GM23338 (cell line): Measurements from ENCODE around the gene MACF1.

ENCODE experiments used
- POLR2AphosphoS5 ChIP-seq: IDR thresholded peaks from 2 replicates; pipeline ENCODE4 v1.6.1; 2016; ENCODE audit warnings: antibody characterized with exemption, low read depth
- ZNF331 ChIP-seq: fragments of 250-450 bp; sonication (Bioruptor Pico); IDR thresholded peaks from 2 replicates; pipeline ENCODE4 v1.5.0; 2020; ENCODE audit warnings: low read depth, mild to moderate bottlenecking, moderate library complexity
- TF ChIP-seq, protein P1 (sequence below), 2 experiments: fragments of 200-600 bp in 1 of 2; sonication (generic) in 1 of 2; conservative IDR thresholded peaks; 2 replicates each; pipeline versions ENCODE4 v1.5.1 to v1.6.1; 2016 to 2017; ENCODE audit warnings: antibody characterized with exemption in 2 of 2, low read depth in 2 of 2, mild to moderate bottlenecking in 2 of 2, moderate library complexity in 1 of 2
- TF ChIP-seq, protein P2 (sequence below): IDR thresholded peaks from one replicate; pipeline ENCODE4 v1.6.1; 2018; ENCODE audit warnings: antibody characterized with exemption; ENCODE audit not compliant: unreplicated experiment
- TF ChIP-seq, protein P3 (sequence below): IDR thresholded peaks from 2 replicates; pipeline ENCODE4 v1.6.1; 2016; ENCODE audit warnings: antibody characterized with exemption
- TF ChIP-seq, protein P4 (sequence below): fragments of 250-450 bp; sonication (Bioruptor Pico); IDR thresholded peaks from 2 replicates; pipeline ENCODE4 v1.5.0; 2020; ENCODE audit warnings: mild to moderate bottlenecking, moderate library complexity

DNA sequence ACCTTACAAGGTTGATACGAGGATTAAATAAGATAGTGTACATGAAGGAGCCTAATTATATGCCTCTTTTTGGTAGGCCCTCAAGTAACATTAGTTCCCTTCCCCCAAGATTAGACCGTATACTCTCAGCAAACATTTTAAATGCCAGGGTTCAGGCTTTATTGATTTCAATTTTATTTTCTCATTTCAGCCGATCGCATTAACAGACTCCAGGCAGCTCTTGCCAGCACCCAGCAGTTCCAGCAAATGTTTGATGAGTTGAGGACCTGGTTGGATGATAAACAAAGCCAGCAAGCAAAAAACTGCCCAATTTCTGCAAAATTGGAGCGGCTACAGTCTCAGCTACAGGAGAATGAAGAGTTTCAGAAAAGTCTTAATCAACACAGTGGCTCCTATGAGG is 182.5 kb downstream of the MACF1 start:
- TF ChIP-seq, protein P1, sequence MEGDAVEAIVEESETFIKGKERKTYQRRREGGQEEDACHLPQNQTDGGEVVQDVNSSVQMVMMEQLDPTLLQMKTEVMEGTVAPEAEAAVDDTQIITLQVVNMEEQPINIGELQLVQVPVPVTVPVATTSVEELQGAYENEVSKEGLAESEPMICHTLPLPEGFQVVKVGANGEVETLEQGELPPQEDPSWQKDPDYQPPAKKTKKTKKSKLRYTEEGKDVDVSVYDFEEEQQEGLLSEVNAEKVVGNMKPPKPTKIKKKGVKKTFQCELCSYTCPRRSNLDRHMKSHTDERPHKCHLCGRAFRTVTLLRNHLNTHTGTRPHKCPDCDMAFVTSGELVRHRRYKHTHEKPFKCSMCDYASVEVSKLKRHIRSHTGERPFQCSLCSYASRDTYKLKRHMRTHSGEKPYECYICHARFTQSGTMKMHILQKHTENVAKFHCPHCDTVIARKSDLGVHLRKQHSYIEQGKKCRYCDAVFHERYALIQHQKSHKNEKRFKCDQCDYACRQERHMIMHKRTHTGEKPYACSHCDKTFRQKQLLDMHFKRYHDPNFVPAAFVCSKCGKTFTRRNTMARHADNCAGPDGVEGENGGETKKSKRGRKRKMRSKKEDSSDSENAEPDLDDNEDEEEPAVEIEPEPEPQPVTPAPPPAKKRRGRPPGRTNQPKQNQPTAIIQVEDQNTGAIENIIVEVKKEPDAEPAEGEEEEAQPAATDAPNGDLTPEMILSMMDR (conservative IDR thresholded peaks at IDR 0.05; ENCODE audit: low read depth in 2 of 2), result no peak
- TF ChIP-seq, protein P2, sequence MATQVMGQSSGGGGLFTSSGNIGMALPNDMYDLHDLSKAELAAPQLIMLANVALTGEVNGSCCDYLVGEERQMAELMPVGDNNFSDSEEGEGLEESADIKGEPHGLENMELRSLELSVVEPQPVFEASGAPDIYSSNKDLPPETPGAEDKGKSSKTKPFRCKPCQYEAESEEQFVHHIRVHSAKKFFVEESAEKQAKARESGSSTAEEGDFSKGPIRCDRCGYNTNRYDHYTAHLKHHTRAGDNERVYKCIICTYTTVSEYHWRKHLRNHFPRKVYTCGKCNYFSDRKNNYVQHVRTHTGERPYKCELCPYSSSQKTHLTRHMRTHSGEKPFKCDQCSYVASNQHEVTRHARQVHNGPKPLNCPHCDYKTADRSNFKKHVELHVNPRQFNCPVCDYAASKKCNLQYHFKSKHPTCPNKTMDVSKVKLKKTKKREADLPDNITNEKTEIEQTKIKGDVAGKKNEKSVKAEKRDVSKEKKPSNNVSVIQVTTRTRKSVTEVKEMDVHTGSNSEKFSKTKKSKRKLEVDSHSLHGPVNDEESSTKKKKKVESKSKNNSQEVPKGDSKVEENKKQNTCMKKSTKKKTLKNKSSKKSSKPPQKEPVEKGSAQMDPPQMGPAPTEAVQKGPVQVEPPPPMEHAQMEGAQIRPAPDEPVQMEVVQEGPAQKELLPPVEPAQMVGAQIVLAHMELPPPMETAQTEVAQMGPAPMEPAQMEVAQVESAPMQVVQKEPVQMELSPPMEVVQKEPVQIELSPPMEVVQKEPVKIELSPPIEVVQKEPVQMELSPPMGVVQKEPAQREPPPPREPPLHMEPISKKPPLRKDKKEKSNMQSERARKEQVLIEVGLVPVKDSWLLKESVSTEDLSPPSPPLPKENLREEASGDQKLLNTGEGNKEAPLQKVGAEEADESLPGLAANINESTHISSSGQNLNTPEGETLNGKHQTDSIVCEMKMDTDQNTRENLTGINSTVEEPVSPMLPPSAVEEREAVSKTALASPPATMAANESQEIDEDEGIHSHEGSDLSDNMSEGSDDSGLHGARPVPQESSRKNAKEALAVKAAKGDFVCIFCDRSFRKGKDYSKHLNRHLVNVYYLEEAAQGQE, result no peak
- TF ChIP-seq, protein P3, sequence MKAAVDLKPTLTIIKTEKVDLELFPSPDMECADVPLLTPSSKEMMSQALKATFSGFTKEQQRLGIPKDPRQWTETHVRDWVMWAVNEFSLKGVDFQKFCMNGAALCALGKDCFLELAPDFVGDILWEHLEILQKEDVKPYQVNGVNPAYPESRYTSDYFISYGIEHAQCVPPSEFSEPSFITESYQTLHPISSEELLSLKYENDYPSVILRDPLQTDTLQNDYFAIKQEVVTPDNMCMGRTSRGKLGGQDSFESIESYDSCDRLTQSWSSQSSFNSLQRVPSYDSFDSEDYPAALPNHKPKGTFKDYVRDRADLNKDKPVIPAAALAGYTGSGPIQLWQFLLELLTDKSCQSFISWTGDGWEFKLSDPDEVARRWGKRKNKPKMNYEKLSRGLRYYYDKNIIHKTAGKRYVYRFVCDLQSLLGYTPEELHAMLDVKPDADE, result no peak
- TF ChIP-seq ZNF331 (CRISPR knock-in tag) (no peak), POLR2AphosphoS5 (no peak)
- TF ChIP-seq, protein P4, sequence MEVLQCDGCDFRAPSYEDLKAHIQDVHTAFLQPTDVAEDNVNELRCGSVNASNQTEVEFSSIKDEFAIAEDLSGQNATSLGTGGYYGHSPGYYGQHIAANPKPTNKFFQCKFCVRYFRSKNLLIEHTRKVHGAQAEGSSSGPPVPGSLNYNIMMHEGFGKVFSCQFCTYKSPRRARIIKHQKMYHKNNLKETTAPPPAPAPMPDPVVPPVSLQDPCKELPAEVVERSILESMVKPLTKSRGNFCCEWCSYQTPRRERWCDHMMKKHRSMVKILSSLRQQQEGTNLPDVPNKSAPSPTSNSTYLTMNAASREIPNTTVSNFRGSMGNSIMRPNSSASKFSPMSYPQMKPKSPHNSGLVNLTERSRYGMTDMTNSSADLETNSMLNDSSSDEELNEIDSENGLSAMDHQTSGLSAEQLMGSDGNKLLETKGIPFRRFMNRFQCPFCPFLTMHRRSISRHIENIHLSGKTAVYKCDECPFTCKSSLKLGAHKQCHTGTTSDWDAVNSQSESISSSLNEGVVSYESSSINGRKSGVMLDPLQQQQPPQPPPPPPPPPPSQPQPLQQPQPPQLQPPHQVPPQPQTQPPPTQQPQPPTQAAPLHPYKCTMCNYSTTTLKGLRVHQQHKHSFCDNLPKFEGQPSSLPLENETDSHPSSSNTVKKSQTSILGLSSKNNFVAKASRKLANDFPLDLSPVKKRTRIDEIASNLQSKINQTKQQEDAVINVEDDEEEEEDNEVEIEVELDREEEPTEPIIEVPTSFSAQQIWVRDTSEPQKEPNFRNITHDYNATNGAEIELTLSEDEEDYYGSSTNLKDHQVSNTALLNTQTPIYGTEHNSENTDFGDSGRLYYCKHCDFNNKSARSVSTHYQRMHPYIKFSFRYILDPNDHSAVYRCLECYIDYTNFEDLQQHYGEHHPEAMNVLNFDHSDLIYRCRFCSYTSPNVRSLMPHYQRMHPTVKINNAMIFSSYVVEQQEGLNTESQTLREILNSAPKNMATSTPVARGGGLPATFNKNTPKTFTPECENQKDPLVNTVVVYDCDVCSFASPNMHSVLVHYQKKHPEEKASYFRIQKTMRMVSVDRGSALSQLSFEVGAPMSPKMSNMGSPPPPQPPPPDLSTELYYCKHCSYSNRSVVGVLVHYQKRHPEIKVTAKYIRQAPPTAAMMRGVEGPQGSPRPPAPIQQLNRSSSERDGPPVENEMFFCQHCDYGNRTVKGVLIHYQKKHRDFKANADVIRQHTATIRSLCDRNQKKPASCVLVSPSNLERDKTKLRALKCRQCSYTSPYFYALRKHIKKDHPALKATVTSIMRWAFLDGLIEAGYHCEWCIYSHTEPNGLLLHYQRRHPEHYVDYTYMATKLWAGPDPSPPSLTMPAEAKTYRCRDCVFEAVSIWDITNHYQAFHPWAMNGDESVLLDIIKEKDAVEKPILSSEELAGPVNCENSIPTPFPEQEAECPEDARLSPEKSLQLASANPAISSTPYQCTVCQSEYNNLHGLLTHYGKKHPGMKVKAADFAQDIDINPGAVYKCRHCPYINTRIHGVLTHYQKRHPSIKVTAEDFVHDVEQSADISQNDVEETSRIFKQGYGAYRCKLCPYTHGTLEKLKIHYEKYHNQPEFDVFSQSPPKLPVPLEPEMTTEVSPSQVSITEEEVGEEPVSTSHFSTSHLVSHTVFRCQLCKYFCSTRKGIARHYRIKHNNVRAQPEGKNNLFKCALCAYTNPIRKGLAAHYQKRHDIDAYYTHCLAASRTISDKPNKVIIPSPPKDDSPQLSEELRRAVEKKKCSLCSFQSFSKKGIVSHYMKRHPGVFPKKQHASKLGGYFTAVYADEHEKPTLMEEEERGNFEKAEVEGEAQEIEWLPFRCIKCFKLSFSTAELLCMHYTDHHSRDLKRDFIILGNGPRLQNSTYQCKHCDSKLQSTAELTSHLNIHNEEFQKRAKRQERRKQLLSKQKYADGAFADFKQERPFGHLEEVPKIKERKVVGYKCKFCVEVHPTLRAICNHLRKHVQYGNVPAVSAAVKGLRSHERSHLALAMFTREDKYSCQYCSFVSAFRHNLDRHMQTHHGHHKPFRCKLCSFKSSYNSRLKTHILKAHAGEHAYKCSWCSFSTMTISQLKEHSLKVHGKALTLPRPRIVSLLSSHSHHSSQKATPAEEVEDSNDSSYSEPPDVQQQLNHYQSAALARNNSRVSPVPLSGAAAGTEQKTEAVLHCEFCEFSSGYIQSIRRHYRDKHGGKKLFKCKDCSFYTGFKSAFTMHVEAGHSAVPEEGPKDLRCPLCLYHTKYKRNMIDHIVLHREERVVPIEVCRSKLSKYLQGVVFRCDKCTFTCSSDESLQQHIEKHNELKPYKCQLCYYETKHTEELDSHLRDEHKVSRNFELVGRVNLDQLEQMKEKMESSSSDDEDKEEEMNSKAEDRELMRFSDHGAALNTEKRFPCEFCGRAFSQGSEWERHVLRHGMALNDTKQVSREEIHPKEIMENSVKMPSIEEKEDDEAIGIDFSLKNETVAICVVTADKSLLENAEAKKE (CRISPR knock-in tag), result no peak
